GM23338 (cell line): ENCODE results near the gene CES4A. TPM values are rescaled to one million over a fixed set of nuclear protein-coding genes. Genes with fewer than 3 reads are reported as not detected.

ENCODE experiments used
- ATAC-seq: fragments of 200-7000 bp; cut with Tn5 transposase; 3 replicates; pipeline ENCODE4 v1.9.1; 2020
- DNase-seq: peaks from one replicate; pipeline ENCODE4 v3.0.0-alpha.2; 2015; ENCODE audit warnings: low spot score
- H2AFZ ChIP-seq: fragments of 200-600 bp; sonication (generic); 2 replicates; pipeline ENCODE4 v1.8.0; 2016; ENCODE audit warnings: antibody characterized with exemption, mild to moderate bottlenecking, moderate library complexity
- H3F3A ChIP-seq: fragments of 200-600 bp; sonication (generic); replicated peaks from 2 replicates; pipeline ENCODE4 v1.8.0; 2017; ENCODE audit warnings: antibody characterized with exemption, mixed run types, low read depth
- H3K27ac ChIP-seq: fragments of 200-600 bp; sonication (generic); 2 replicates; pipeline ENCODE4 v1.6.1; 2016; ENCODE audit warnings: low read depth
- H3K27me3 ChIP-seq: fragments of 200-600 bp; sonication (generic); 2 replicates; pipeline ENCODE4 v1.8.0; 2016; ENCODE audit warnings: mild to moderate bottlenecking, mixed run types, moderate library complexity; ENCODE audit not compliant: insufficient read depth
- H3K36me3 ChIP-seq: fragments of 200-600 bp; sonication (generic); 2 replicates; pipeline ENCODE4 v1.8.0; 2016; ENCODE audit warnings: mild to moderate bottlenecking; ENCODE audit not compliant: insufficient read depth
- H3K4me1 ChIP-seq: fragments of 200-600 bp; sonication (generic); 2 replicates; pipeline ENCODE4 v1.8.0; 2016; ENCODE audit warnings: mild to moderate bottlenecking, moderate library complexity; ENCODE audit not compliant: insufficient read depth
- H3K4me2 ChIP-seq: fragments of 200-600 bp; sonication (generic); 2 replicates; pipeline ENCODE4 v1.7.1; 2017; ENCODE audit warnings: mixed run types
- H3K4me3 ChIP-seq: fragments of 200-600 bp; sonication (generic); 2 replicates; pipeline ENCODE4 v1.6.1; 2016; ENCODE audit warnings: mixed run types
- H3K79me2 ChIP-seq: fragments of 200-600 bp; sonication (generic); replicated peaks from 2 replicates; pipeline ENCODE4 v1.8.0; 2017; ENCODE audit warnings: mild to moderate bottlenecking; ENCODE audit not compliant: insufficient read depth
- H3K9me2 ChIP-seq: fragments of 200-600 bp; sonication (generic); 2 replicates; pipeline ENCODE4 v1.8.0; 2017; ENCODE audit not compliant: insufficient read depth
- H4K20me1 ChIP-seq: fragments of 200-600 bp; sonication (generic); replicated peaks from 2 replicates; pipeline ENCODE4 v1.8.0; 2017; ENCODE audit warnings: mild to moderate bottlenecking; ENCODE audit not compliant: insufficient read depth
- H3K27ac Mint-ChIP-seq: 2 replicates; pipeline ENCODE4 v1.8.0; 2020; ENCODE audit warnings: inconsistent platforms, mild to moderate bottlenecking, moderate library complexity, mixed read lengths
- H3K27me3 Mint-ChIP-seq: 3 replicates; pipeline ENCODE4 v1.8.0; 2022; ENCODE audit warnings: low read depth, mild to moderate bottlenecking, moderate library complexity, mixed read lengths, inconsistent platforms; ENCODE audit not compliant: insufficient read depth, poor library complexity
- H3K36me3 Mint-ChIP-seq: 3 replicates; pipeline ENCODE4 v1.8.0; 2021; ENCODE audit warnings: low read depth, mild to moderate bottlenecking, inconsistent platforms, moderate library complexity, mixed read lengths
- H3K4me1 Mint-ChIP-seq: 3 replicates; pipeline ENCODE4 v1.8.0; 2020; ENCODE audit warnings: mild to moderate bottlenecking, inconsistent platforms, mixed read lengths
- H3K4me3 Mint-ChIP-seq: 3 replicates; pipeline ENCODE4 v1.8.0; 2021; ENCODE audit warnings: moderate library complexity, mild to moderate bottlenecking, inconsistent platforms, mixed read lengths
- H3K9me3 Mint-ChIP-seq: 3 replicates; pipeline ENCODE4 v1.8.0; 2020; ENCODE audit warnings: moderate library complexity, mild to moderate bottlenecking, inconsistent platforms, mixed read lengths
- CREB1 ChIP-seq: fragments of 250-450 bp; sonication (Bioruptor Pico); IDR thresholded peaks from 2 replicates; pipeline ENCODE4 v1.5.0; 2020; ENCODE audit warnings: low read depth, mild to moderate bottlenecking, moderate library complexity
- EZH2 ChIP-seq: fragments of 200-600 bp; sonication (generic); IDR thresholded peaks from one replicate; pipeline ENCODE4 v1.8.0; 2017; ENCODE audit warnings: antibody characterized with exemption, mild to moderate bottlenecking, low read depth; ENCODE audit not compliant: unreplicated experiment
- EZH2phosphoT487 ChIP-seq: fragments of 200-600 bp; sonication (generic); IDR thresholded peaks from one replicate; pipeline ENCODE4 v1.8.1; 2018; ENCODE audit warnings: antibody characterized with exemption; ENCODE audit not compliant: unreplicated experiment
- JUNB ChIP-seq: IDR thresholded peaks from one replicate; pipeline ENCODE4 v1.6.1; 2016; ENCODE audit warnings: antibody characterized with exemption; ENCODE audit not compliant: unreplicated experiment
- NANOG ChIP-seq: IDR thresholded peaks from 2 replicates; pipeline ENCODE4 v1.6.1; 2016; ENCODE audit warnings: antibody characterized with exemption, borderline replicate concordance
- POLR2AphosphoS5 ChIP-seq: IDR thresholded peaks from 2 replicates; pipeline ENCODE4 v1.6.1; 2016; ENCODE audit warnings: antibody characterized with exemption, low read depth
- STAT1 ChIP-seq: IDR thresholded peaks from one replicate; pipeline ENCODE4 v1.6.1; 2016; ENCODE audit warnings: antibody characterized with exemption; ENCODE audit not compliant: unreplicated experiment
- ZNF331 ChIP-seq: fragments of 250-450 bp; sonication (Bioruptor Pico); IDR thresholded peaks from 2 replicates; pipeline ENCODE4 v1.5.0; 2020; ENCODE audit warnings: low read depth, mild to moderate bottlenecking, moderate library complexity
- polyA plus RNA-seq: library from polyadenylated mRNA; unstranded; fragments of >200 nt; fragmentation: Nextera tagmentation; extraction: Ambion mirVana; gene quantifications from 2 replicates; pipeline ENCODE4 v1.2.1, GENCODE V29; 2016
- total RNA-seq: library from RNA; depleted of rRNA; stranded (reverse); fragments of >200 nt; shearing (Covaris generic); gene quantifications from 2 replicates; pipeline ENCODE4 v1.2.3, GENCODE V29; 2014
- TF ChIP-seq, protein P1 (sequence below): fragments of 250-450 bp; sonication (Bioruptor Pico); IDR thresholded peaks from 2 replicates; pipeline ENCODE4 v1.5.0; 2020; ENCODE audit warnings: mild to moderate bottlenecking, moderate library complexity
- TF ChIP-seq, protein P2 (sequence below): IDR thresholded peaks from 2 replicates; pipeline ENCODE4 v1.6.1; 2016; ENCODE audit warnings: antibody characterized with exemption
- TF ChIP-seq, protein P3 (sequence below): IDR thresholded peaks from one replicate; pipeline ENCODE4 v1.6.1; 2018; ENCODE audit warnings: antibody characterized with exemption; ENCODE audit not compliant: unreplicated experiment
- TF ChIP-seq, protein P4 (sequence below), 2 experiments: fragments of 200-600 bp in 1 of 2; sonication (generic) in 1 of 2; conservative IDR thresholded peaks; 2 replicates each; pipeline versions ENCODE4 v1.5.1 to v1.6.1; 2016 to 2017; ENCODE audit warnings: antibody characterized with exemption in 2 of 2, low read depth in 2 of 2, mild to moderate bottlenecking in 2 of 2, moderate library complexity in 1 of 2

Gene CES4A
- total and polyA plus RNA-seq, 2 experiments from 2014 or later = 0.10 to 0.42 TPM

DNA sequence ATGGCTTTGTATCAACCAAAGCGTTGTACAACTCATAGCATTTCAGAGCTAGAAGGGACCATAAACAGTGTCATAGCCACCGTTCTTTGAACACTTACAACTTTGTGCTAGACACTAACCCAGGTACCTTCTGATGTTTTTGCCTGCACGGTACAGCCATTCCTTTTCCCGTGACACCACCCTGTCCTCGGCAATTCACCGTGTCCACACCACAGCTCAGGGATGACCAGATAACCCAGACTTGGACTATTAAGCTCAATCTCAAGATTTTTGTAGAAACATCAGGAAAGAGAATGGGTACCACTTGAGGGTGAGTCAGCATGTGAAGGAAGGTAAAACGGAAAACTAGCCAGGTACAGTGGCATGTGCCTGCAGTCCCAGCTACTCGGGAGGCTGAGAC is 30.8 kb downstream of the CES4A start (continued):
- TF ChIP-seq, protein P1, sequence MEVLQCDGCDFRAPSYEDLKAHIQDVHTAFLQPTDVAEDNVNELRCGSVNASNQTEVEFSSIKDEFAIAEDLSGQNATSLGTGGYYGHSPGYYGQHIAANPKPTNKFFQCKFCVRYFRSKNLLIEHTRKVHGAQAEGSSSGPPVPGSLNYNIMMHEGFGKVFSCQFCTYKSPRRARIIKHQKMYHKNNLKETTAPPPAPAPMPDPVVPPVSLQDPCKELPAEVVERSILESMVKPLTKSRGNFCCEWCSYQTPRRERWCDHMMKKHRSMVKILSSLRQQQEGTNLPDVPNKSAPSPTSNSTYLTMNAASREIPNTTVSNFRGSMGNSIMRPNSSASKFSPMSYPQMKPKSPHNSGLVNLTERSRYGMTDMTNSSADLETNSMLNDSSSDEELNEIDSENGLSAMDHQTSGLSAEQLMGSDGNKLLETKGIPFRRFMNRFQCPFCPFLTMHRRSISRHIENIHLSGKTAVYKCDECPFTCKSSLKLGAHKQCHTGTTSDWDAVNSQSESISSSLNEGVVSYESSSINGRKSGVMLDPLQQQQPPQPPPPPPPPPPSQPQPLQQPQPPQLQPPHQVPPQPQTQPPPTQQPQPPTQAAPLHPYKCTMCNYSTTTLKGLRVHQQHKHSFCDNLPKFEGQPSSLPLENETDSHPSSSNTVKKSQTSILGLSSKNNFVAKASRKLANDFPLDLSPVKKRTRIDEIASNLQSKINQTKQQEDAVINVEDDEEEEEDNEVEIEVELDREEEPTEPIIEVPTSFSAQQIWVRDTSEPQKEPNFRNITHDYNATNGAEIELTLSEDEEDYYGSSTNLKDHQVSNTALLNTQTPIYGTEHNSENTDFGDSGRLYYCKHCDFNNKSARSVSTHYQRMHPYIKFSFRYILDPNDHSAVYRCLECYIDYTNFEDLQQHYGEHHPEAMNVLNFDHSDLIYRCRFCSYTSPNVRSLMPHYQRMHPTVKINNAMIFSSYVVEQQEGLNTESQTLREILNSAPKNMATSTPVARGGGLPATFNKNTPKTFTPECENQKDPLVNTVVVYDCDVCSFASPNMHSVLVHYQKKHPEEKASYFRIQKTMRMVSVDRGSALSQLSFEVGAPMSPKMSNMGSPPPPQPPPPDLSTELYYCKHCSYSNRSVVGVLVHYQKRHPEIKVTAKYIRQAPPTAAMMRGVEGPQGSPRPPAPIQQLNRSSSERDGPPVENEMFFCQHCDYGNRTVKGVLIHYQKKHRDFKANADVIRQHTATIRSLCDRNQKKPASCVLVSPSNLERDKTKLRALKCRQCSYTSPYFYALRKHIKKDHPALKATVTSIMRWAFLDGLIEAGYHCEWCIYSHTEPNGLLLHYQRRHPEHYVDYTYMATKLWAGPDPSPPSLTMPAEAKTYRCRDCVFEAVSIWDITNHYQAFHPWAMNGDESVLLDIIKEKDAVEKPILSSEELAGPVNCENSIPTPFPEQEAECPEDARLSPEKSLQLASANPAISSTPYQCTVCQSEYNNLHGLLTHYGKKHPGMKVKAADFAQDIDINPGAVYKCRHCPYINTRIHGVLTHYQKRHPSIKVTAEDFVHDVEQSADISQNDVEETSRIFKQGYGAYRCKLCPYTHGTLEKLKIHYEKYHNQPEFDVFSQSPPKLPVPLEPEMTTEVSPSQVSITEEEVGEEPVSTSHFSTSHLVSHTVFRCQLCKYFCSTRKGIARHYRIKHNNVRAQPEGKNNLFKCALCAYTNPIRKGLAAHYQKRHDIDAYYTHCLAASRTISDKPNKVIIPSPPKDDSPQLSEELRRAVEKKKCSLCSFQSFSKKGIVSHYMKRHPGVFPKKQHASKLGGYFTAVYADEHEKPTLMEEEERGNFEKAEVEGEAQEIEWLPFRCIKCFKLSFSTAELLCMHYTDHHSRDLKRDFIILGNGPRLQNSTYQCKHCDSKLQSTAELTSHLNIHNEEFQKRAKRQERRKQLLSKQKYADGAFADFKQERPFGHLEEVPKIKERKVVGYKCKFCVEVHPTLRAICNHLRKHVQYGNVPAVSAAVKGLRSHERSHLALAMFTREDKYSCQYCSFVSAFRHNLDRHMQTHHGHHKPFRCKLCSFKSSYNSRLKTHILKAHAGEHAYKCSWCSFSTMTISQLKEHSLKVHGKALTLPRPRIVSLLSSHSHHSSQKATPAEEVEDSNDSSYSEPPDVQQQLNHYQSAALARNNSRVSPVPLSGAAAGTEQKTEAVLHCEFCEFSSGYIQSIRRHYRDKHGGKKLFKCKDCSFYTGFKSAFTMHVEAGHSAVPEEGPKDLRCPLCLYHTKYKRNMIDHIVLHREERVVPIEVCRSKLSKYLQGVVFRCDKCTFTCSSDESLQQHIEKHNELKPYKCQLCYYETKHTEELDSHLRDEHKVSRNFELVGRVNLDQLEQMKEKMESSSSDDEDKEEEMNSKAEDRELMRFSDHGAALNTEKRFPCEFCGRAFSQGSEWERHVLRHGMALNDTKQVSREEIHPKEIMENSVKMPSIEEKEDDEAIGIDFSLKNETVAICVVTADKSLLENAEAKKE (CRISPR knock-in tag) = no peak
- TF ChIP-seq POLR2AphosphoS5 (no peak), CREB1 (CRISPR knock-in tag) (no peak), ZNF331 (CRISPR knock-in tag) (no peak), STAT1 (no peak)

DNA sequence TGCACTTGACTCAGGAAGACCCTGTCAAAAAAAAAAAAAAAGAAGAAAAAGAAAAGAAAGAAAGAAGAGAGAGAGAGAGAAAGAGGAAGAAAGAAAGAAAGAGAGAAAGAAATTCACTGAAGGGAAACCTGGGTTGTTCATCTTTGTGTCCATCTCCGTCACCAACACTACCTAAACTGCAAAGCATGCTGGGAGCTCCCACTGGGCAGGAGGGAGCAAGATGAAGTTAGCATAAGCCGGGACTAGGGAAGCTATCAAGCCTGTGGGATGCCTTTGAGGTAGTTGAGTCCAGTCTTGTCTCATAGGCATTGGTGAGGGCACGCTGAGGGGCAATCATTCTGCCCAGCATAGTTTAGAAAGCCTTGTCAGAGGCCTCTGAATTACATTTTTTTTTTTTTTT is 32.9 kb downstream of the CES4A start:
- peaks cover 9% of the 10 kb centered on the region for H3K27me3 Mint-ChIP-seq
- Histone ChIP-seq H3K4me1 (no peaks in the 10 kb centered on the region), H3K36me3 (no peaks in the 10 kb centered on the region), H3K27me3 (peaks cover 3% of the 10 kb centered on the region; the same call in 1 of the 2 replicates), H2AFZ (no peak overlapping the region), H3K79me2 (no peaks in the 10 kb centered on the region), H3K9me2 (no peaks in the 10 kb centered on the region), H3K4me2 (no peak overlapping the region), H3F3A (no peaks in the 10 kb centered on the region), H3K27ac (no peak overlapping the region), H3K4me3 (no peak overlapping the region), H4K20me1 (no peaks in the 10 kb centered on the region)
- H3K4me3 Mint-ChIP-seq = no peak overlapping the region
- H3K9me3 Mint-ChIP-seq = no peaks in the 10 kb centered on the region
- no peaks in the 10 kb centered on the region for H3K36me3 Mint-ChIP-seq
- no peak for ATAC-seq
- peaks cover 6% of the 10 kb centered on the region for H3K4me1 Mint-ChIP-seq
- no peak overlapping the region for H3K27ac Mint-ChIP-seq
- DNase-seq = no peak
- TF ChIP-seq, protein P2, sequence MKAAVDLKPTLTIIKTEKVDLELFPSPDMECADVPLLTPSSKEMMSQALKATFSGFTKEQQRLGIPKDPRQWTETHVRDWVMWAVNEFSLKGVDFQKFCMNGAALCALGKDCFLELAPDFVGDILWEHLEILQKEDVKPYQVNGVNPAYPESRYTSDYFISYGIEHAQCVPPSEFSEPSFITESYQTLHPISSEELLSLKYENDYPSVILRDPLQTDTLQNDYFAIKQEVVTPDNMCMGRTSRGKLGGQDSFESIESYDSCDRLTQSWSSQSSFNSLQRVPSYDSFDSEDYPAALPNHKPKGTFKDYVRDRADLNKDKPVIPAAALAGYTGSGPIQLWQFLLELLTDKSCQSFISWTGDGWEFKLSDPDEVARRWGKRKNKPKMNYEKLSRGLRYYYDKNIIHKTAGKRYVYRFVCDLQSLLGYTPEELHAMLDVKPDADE = no peak
- TF ChIP-seq CREB1 (CRISPR knock-in tag) = no peak
- TF ChIP-seq POLR2AphosphoS5 = no peak
- no peak for TF ChIP-seq EZH2
- TF ChIP-seq, protein P3, sequence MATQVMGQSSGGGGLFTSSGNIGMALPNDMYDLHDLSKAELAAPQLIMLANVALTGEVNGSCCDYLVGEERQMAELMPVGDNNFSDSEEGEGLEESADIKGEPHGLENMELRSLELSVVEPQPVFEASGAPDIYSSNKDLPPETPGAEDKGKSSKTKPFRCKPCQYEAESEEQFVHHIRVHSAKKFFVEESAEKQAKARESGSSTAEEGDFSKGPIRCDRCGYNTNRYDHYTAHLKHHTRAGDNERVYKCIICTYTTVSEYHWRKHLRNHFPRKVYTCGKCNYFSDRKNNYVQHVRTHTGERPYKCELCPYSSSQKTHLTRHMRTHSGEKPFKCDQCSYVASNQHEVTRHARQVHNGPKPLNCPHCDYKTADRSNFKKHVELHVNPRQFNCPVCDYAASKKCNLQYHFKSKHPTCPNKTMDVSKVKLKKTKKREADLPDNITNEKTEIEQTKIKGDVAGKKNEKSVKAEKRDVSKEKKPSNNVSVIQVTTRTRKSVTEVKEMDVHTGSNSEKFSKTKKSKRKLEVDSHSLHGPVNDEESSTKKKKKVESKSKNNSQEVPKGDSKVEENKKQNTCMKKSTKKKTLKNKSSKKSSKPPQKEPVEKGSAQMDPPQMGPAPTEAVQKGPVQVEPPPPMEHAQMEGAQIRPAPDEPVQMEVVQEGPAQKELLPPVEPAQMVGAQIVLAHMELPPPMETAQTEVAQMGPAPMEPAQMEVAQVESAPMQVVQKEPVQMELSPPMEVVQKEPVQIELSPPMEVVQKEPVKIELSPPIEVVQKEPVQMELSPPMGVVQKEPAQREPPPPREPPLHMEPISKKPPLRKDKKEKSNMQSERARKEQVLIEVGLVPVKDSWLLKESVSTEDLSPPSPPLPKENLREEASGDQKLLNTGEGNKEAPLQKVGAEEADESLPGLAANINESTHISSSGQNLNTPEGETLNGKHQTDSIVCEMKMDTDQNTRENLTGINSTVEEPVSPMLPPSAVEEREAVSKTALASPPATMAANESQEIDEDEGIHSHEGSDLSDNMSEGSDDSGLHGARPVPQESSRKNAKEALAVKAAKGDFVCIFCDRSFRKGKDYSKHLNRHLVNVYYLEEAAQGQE = no peak
- TF ChIP-seq NANOG = no peak
- TF ChIP-seq JUNB = no peak
- no peak for TF ChIP-seq ZNF331 (CRISPR knock-in tag)
- TF ChIP-seq EZH2phosphoT487 = no peak
- TF ChIP-seq, protein P4, sequence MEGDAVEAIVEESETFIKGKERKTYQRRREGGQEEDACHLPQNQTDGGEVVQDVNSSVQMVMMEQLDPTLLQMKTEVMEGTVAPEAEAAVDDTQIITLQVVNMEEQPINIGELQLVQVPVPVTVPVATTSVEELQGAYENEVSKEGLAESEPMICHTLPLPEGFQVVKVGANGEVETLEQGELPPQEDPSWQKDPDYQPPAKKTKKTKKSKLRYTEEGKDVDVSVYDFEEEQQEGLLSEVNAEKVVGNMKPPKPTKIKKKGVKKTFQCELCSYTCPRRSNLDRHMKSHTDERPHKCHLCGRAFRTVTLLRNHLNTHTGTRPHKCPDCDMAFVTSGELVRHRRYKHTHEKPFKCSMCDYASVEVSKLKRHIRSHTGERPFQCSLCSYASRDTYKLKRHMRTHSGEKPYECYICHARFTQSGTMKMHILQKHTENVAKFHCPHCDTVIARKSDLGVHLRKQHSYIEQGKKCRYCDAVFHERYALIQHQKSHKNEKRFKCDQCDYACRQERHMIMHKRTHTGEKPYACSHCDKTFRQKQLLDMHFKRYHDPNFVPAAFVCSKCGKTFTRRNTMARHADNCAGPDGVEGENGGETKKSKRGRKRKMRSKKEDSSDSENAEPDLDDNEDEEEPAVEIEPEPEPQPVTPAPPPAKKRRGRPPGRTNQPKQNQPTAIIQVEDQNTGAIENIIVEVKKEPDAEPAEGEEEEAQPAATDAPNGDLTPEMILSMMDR (conservative IDR thresholded peaks at IDR 0.05; ENCODE audit: low read depth in 2 of 2) = no peak
